Activated CD4-positive, alpha-beta memory T cell treated with anti-CD3 and anti-CD28 coated beads, Interleukin-2, amount 10 ng/mL, durations not matched to agents 7 days and 5 days (primary cell): ENCODE data around the gene ISG20L2. TPM values are rescaled to one million over a fixed set of nuclear protein-coding genes. Genes with fewer than 3 reads are reported as not detected.

Source experiments
- CTCF ChIA-PET: fragments of 350-600 bp; sonication (Branson Sonifier 250); formaldehyde crosslinking; loops from one replicate; lab custom pipeline; 2021; ENCODE audit warnings: antibody characterized with exemption, inconsistent platforms; lab: Charles Lee
- POLR2A ChIA-PET: fragments of 350-600 bp; sonication (Branson Sonifier 250); formaldehyde crosslinking; loops from one replicate; lab custom pipeline; 2021; ENCODE audit warnings: antibody characterized with exemption; lab: Charles Lee
- DNase-seq: peaks from one replicate; pipeline ENCODE4 v3.0.0-alpha.2; 2020
- H3K27ac Mint-ChIP-seq: one replicate; pipeline ENCODE4 v1.8.0; 2021; ENCODE audit warnings: mild to moderate bottlenecking, mixed read lengths
- H3K27me3 Mint-ChIP-seq: one replicate; pipeline ENCODE4 v1.8.0; 2021; ENCODE audit warnings: mixed read lengths
- H3K36me3 Mint-ChIP-seq: one replicate; pipeline ENCODE4 v1.8.0; 2021; ENCODE audit warnings: low read depth, mixed read lengths
- H3K4me1 Mint-ChIP-seq: one replicate; pipeline ENCODE4 v1.8.0; 2021; ENCODE audit warnings: mixed read lengths
- H3K4me3 Mint-ChIP-seq: one replicate; pipeline ENCODE4 v1.8.0; 2021; ENCODE audit warnings: mild to moderate bottlenecking, mixed read lengths
- H3K9me3 Mint-ChIP-seq: one replicate; pipeline ENCODE4 v1.8.0; 2021; ENCODE audit warnings: mixed read lengths
- total RNA-seq, 2 experiments: library from RNA; stranded (reverse); gene quantifications; one replicate each; pipeline ENCODE4 v1.2.3, GENCODE V29; 2021

ISG20L2 gene
- total RNA-seq, 2 experiments from 2014 or later, result 42.0 to 43.3 TPM

- Mint-ChIP-seq H3K4me1 (peaks cover 31% of the 10 kb centered on the region), H3K27me3 (no peaks in the 10 kb centered on the region), H3K4me3 (peak overlapping the region; percentile 96), H3K9me3 (no peaks in the 10 kb centered on the region), H3K36me3 (peaks cover 26% of the 10 kb centered on the region), H3K27ac (peak overlapping the region; percentile 89)
- DNase-seq, result no peak
- ChIA-PET CTCF (interaction anchor here (1.0 to 4.8 kb wide), 8 partner anchors 11 to 139 kb away, joined by 3 to 69 read pairs (median 6); partner anchors contain the start of genes ISG20L2, METTL25B, MRPL24 and NTRK1), POLR2A (interaction anchor here (1.0 to 4.7 kb wide), 14 partner anchors 8 to 249 kb away, joined by 3 to 134 read pairs (median 7); partner anchors contain the start of genes ISG20L2, METTL25B, MRPL24 and NTRK1)
Observed at GRCh38 chr1:156752843-156753482, 24.4 kb upstream of the ISG20L2 start.

GRCh38 chr1:156751757-156752481 is 23.4 kb upstream of the ISG20L2 start:
- H3K9me3 Mint-ChIP-seq, result no peaks in the 10 kb centered on the region
- peak overlapping the region; percentile 89 for H3K27ac Mint-ChIP-seq
- ChIA-PET CTCF (interaction anchor here (0.9 to 4.8 kb wide), 11 partner anchors 9 to 251 kb away, joined by 3 to 69 read pairs (median 4); partner anchors contain the start of genes ISG20L2, MEF2D, METTL25B and MRPL24), POLR2A (interaction anchor here (0.5 to 4.7 kb wide), 27 partner anchors 9 to 469 kb away, joined by 3 to 134 read pairs (median 4); partner anchors contain the start of genes CRABP2, ISG20L2, METTL25B and MRPL24)
- peak; percentile 98 for DNase-seq
- peak overlapping the region; percentile 96 for H3K4me3 Mint-ChIP-seq
- H3K36me3 Mint-ChIP-seq, result peaks cover 30% of the 10 kb centered on the region
- H3K4me1 Mint-ChIP-seq, result peaks cover 40% of the 10 kb centered on the region
- no peaks in the 10 kb centered on the region for H3K27me3 Mint-ChIP-seq

- Mint-ChIP-seq H3K27ac (peak within 1 kb of the TSS; percentile 95), H3K9me3 (no peaks in the 10 kb centered on the region), H3K36me3 (peaks cover 30% of the 10 kb centered on the region), H3K4me3 (peak within 1 kb of the TSS; percentile 96), H3K4me1 (peaks cover 45% of the 10 kb centered on the region), H3K27me3 (no peaks in the 10 kb centered on the region)
- POLR2A ChIA-PET, result interaction anchor here (0.5 to 4.7 kb wide), 25 partner anchors 10 to 469 kb away, joined by 3 to 134 read pairs (median 4); partner anchors contain the start of genes CRABP2, ISG20L2, METTL25B and MRPL24
- no peak for DNase-seq
- CTCF ChIA-PET, result interaction anchor here (1.0 to 4.8 kb wide), 8 partner anchors 9 to 250 kb away, joined by 3 to 69 read pairs (median 4); partner anchors contain the start of genes ISG20L2, MEF2D, METTL25B and MRPL24
Observed at GRCh38 chr1:156751451-156751756, 22.8 kb upstream of the ISG20L2 start, which contains the start of gene HDGF. Gene HDGF (minus strand): TSS chr1:156751675. CDS start chr1:156751429, 246 bp downstream.

- ChIA-PET CTCF (interaction anchor here (1.0 to 4.8 kb wide), 6 partner anchors 9 to 250 kb away, joined by 3 to 69 read pairs (median 4); partner anchors contain the start of genes ISG20L2, MEF2D, METTL25B and MRPL24), POLR2A (interaction anchor here (0.5 to 4.7 kb wide), 22 partner anchors 9 to 468 kb away, joined by 3 to 134 read pairs (median 4); partner anchors contain the start of genes ISG20L2, METTL25B, MRPL24 and NTRK1)
- Mint-ChIP-seq H3K4me3 (peak overlapping the region; percentile 94), H3K27me3 (no peaks in the 10 kb centered on the region), H3K9me3 (no peaks in the 10 kb centered on the region), H3K27ac (peak overlapping the region; percentile 95), H3K36me3 (peaks cover 34% of the 10 kb centered on the region), H3K4me1 (peaks cover 51% of the 10 kb centered on the region)
- DNase-seq, result peak; percentile 45
Observed at GRCh38 chr1:156750711-156751450, 22.3 kb upstream of the ISG20L2 start.

GRCh38 chr1:156750191-156750672 is 21.7 kb upstream of the ISG20L2 start:
- no peak for DNase-seq
- no peaks in the 10 kb centered on the region for H3K9me3 Mint-ChIP-seq
- peaks cover 40% of the 10 kb centered on the region for H3K36me3 Mint-ChIP-seq
- no peaks in the 10 kb centered on the region for H3K27me3 Mint-ChIP-seq
- peaks cover 57% of the 10 kb centered on the region for H3K4me1 Mint-ChIP-seq
- H3K27ac Mint-ChIP-seq, result peak overlapping the region; percentile 95
- peak overlapping the region; percentile 94 for H3K4me3 Mint-ChIP-seq
- CTCF ChIA-PET, result interaction anchor here (2.3 to 4.8 kb wide), 2 partner anchors 9 to 23 kb away, joined by 11 to 69 read pairs; partner anchors contain the start of genes ISG20L2, METTL25B and MRPL24
- POLR2A ChIA-PET, result interaction anchor here (1.1 to 4.7 kb wide), 7 partner anchors 9 to 58 kb away, joined by 3 to 134 read pairs (median 4); partner anchors contain the start of genes ISG20L2, METTL25B and MRPL24

GRCh38 chr1:156749419-156750118 is 21.0 kb upstream of the ISG20L2 start:
- peak overlapping the region; percentile 94 for H3K4me3 Mint-ChIP-seq
- no peaks in the 10 kb centered on the region for H3K9me3 Mint-ChIP-seq
- H3K27me3 Mint-ChIP-seq, result no peaks in the 10 kb centered on the region
- no peak for DNase-seq
- CTCF ChIA-PET, result interaction anchor here (4.8 kb wide), 1 partner anchor 22 kb away, joined by 69 read pairs; the partner anchor contains the start of genes ISG20L2 and METTL25B
- H3K27ac Mint-ChIP-seq, result peak overlapping the region; percentile 95
- peaks cover 47% of the 10 kb centered on the region for H3K36me3 Mint-ChIP-seq
- H3K4me1 Mint-ChIP-seq, result peaks cover 63% of the 10 kb centered on the region
- POLR2A ChIA-PET, result interaction anchor here (1.1 to 4.7 kb wide), 3 partner anchors 8 to 22 kb away, joined by 3 to 134 read pairs (median 107); partner anchors contain the start of genes ISG20L2, METTL25B and MRPL24

GRCh38 chr1:156748670-156749418 is 20.3 kb upstream of the ISG20L2 start:
- ChIA-PET CTCF (interaction anchor here (3.6 kb wide), 1 partner anchor 22 kb away, joined by 27 read pairs; the partner anchor contains the start of genes ISG20L2 and METTL25B), POLR2A (interaction anchor here (1.5 to 4.9 kb wide), 4 partner anchors 7 to 59 kb away, joined by 4 to 134 read pairs (median 73); partner anchors contain the start of genes ISG20L2, METTL25B and MRPL24)
- peak overlapping the region; percentile 94 for H3K4me3 Mint-ChIP-seq
- H3K27ac Mint-ChIP-seq, result peak overlapping the region; percentile 95
- no peaks in the 10 kb centered on the region for H3K27me3 Mint-ChIP-seq
- H3K9me3 Mint-ChIP-seq, result no peaks in the 10 kb centered on the region
- DNase-seq, result no peak
- peaks cover 51% of the 10 kb centered on the region for H3K36me3 Mint-ChIP-seq
- H3K4me1 Mint-ChIP-seq, result peaks cover 66% of the 10 kb centered on the region

GRCh38 chr1:156747742-156748669 is 19.4 kb upstream of the ISG20L2 start:
- Mint-ChIP-seq H3K27ac (peak overlapping the region; percentile 95), H3K4me1 (peaks cover 66% of the 10 kb centered on the region)
- POLR2A ChIA-PET, result interaction anchor here (1.0 to 4.9 kb wide), 5 partner anchors 11 to 157 kb away, joined by 3 to 39 read pairs (median 4); partner anchors contain the start of genes ISG20L2, METTL25B and PRCC

GRCh38 chr1:156746728-156747631 is 18.4 kb upstream of the ISG20L2 start:
- peaks cover 66% of the 10 kb centered on the region for H3K36me3 Mint-ChIP-seq
- ChIA-PET POLR2A (interaction anchor here (1.0 to 4.9 kb wide), 5 partner anchors 10 to 156 kb away, joined by 3 to 39 read pairs (median 4); partner anchors contain the start of genes ISG20L2, METTL25B and PRCC), CTCF (interaction anchor here (1.2 to 3.6 kb wide), 3 partner anchors 10 to 180 kb away, joined by 3 to 27 read pairs (median 3); partner anchors contain the start of genes ISG20L2 and METTL25B)
- H3K4me3 Mint-ChIP-seq, result peak overlapping the region; percentile 94
- H3K27ac Mint-ChIP-seq, result peak overlapping the region; percentile 95
- H3K4me1 Mint-ChIP-seq, result peaks cover 69% of the 10 kb centered on the region
- no peaks in the 10 kb centered on the region for H3K27me3 Mint-ChIP-seq
- peak; percentile 59 for DNase-seq
- H3K9me3 Mint-ChIP-seq, result no peaks in the 10 kb centered on the region

More at GRCh38 chr1:156747742-156748669, 19.4 kb upstream of the ISG20L2 start:
- H3K9me3 Mint-ChIP-seq, result no peaks in the 10 kb centered on the region
- CTCF ChIA-PET, result interaction anchor here (1.2 to 3.6 kb wide), 3 partner anchors 9 to 181 kb away, joined by 3 to 27 read pairs (median 3); partner anchors contain the start of genes ISG20L2 and METTL25B
- H3K36me3 Mint-ChIP-seq, result peaks cover 57% of the 10 kb centered on the region
- H3K4me3 Mint-ChIP-seq, result peak overlapping the region; percentile 94
- no peaks in the 10 kb centered on the region for H3K27me3 Mint-ChIP-seq
- no peak for DNase-seq
